ENCODE data around the gene OPRL1.

Gene OPRL1

GRCh38 chr20:64080013-64080812, at the start of gene OPRL1:
OPRL1 (plus strand) TSS chr20:64080082; CDS start chr20:64092721, 12,639 bp downstream.
- Histone ChIP-seq H3K9me3 (ENCODE audit: control insufficient read depth in 2 of 2, low read length in 2 of 2) (no peaks in the 10 kb centered on the region), H3K9ac (ENCODE audit: low read length in 2 of 2) (peak within 1 kb of the TSS; percentile 42 to 71), H3K4me3 (ENCODE audit: low read length in 2 of 2) (peak within 1 kb of the TSS; percentile 69 to 74), H3K27me3 (ENCODE audit: control insufficient read depth in 1 of 2, insufficient read depth in 2 of 2, low read length in 2 of 2) (peaks cover 14 to 23% of the 10 kb centered on the region in 2 donors), H3K4me1 (ENCODE audit: control insufficient read depth, insufficient read depth, low read length) (peaks cover 37% of the 10 kb centered on the region), H3K27ac (ENCODE audit: low read length) (no peak within 1 kb of the TSS), H3K36me3 (ENCODE audit: control insufficient read depth in 2 of 2, insufficient read depth in 2 of 2, low read length in 2 of 2) (no peaks in the 10 kb centered on the region)

GRCh38 chr20:64030371-64031134, 49.3 kb upstream of the OPRL1 start:
- Histone ChIP-seq H3K4me1 (ENCODE audit: control insufficient read depth, insufficient read depth, low read length) (peaks cover 18% of the 10 kb centered on the region), H3K4me3 (ENCODE audit: low read length in 2 of 2) (no peak overlapping the region), H3K36me3 (ENCODE audit: control insufficient read depth in 2 of 2, insufficient read depth in 2 of 2, low read length in 2 of 2) (peaks cover 57 to 62% of the 10 kb centered on the region in 2 donors), H3K27ac (ENCODE audit: low read length) (no peak overlapping the region), H3K27me3 (ENCODE audit: control insufficient read depth in 1 of 2, insufficient read depth in 2 of 2, low read length in 2 of 2) (no peaks in the 10 kb centered on the region), H3K9ac (ENCODE audit: low read length in 2 of 2) (no peak overlapping the region), H3K9me3 (ENCODE audit: control insufficient read depth in 2 of 2, low read length in 2 of 2) (no peaks in the 10 kb centered on the region)

GRCh38 chr20:64031822-64032314, 48.0 kb upstream of the OPRL1 start:
- peaks cover 50 to 57% of the 10 kb centered on the region in 2 donors for H3K36me3 ChIP-seq (ENCODE audit: control insufficient read depth in 2 of 2, insufficient read depth in 2 of 2, low read length in 2 of 2)
- peaks cover 3 to 4% of the 10 kb centered on the region in 2 donors for H3K27me3 ChIP-seq (ENCODE audit: control insufficient read depth in 1 of 2, insufficient read depth in 2 of 2, low read length in 2 of 2)
- H3K27ac ChIP-seq (ENCODE audit: low read length): no peak overlapping the region
- H3K4me3 ChIP-seq (ENCODE audit: low read length in 2 of 2): no peak overlapping the region
- H3K4me1 ChIP-seq (ENCODE audit: control insufficient read depth, insufficient read depth, low read length): peaks cover 23% of the 10 kb centered on the region
- no peak overlapping the region for H3K9ac ChIP-seq (ENCODE audit: low read length in 2 of 2)
- H3K9me3 ChIP-seq (ENCODE audit: control insufficient read depth in 2 of 2, low read length in 2 of 2): no peaks in the 10 kb centered on the region

GRCh38 chr20:64032706-64033624, 46.9 kb upstream of the OPRL1 start:
- Histone ChIP-seq H3K9ac (ENCODE audit: low read length in 2 of 2) (no peak overlapping the region), H3K27ac (ENCODE audit: low read length) (no peak overlapping the region), H3K9me3 (ENCODE audit: control insufficient read depth in 2 of 2, low read length in 2 of 2) (no peaks in the 10 kb centered on the region), H3K36me3 (ENCODE audit: control insufficient read depth in 2 of 2, insufficient read depth in 2 of 2, low read length in 2 of 2) (peaks cover 43 to 46% of the 10 kb centered on the region in 2 donors), H3K27me3 (ENCODE audit: control insufficient read depth in 1 of 2, insufficient read depth in 2 of 2, low read length in 2 of 2) (peaks cover 8 to 15% of the 10 kb centered on the region in 2 donors), H3K4me1 (ENCODE audit: control insufficient read depth, insufficient read depth, low read length) (peaks cover 16% of the 10 kb centered on the region), H3K4me3 (ENCODE audit: low read length in 2 of 2) (no peak overlapping the region)

GRCh38 chr20:64033981-64034493, 45.8 kb upstream of the OPRL1 start:
- H3K27ac ChIP-seq (ENCODE audit: low read length): no peak overlapping the region
- H3K4me3 ChIP-seq (ENCODE audit: low read length in 2 of 2): no peak overlapping the region
- peaks cover 17% of the 10 kb centered on the region for H3K4me1 ChIP-seq (ENCODE audit: control insufficient read depth, insufficient read depth, low read length)
- no peak overlapping the region for H3K9ac ChIP-seq (ENCODE audit: low read length in 2 of 2)
- peaks cover 8 to 24% of the 10 kb centered on the region in 2 donors for H3K27me3 ChIP-seq (ENCODE audit: control insufficient read depth in 1 of 2, insufficient read depth in 2 of 2, low read length in 2 of 2)
- no peaks in the 10 kb centered on the region for H3K9me3 ChIP-seq (ENCODE audit: control insufficient read depth in 2 of 2, low read length in 2 of 2)
- peaks cover 41 to 45% of the 10 kb centered on the region in 2 donors for H3K36me3 ChIP-seq (ENCODE audit: control insufficient read depth in 2 of 2, insufficient read depth in 2 of 2, low read length in 2 of 2)

- Histone ChIP-seq H3K4me3 (ENCODE audit: low read length in 2 of 2) (no peak overlapping the region), H3K27ac (ENCODE audit: low read length) (no peak overlapping the region), H3K27me3 (ENCODE audit: control insufficient read depth in 1 of 2, insufficient read depth in 2 of 2, low read length in 2 of 2) (peaks cover 19 to 36% of the 10 kb centered on the region in 2 donors), H3K9me3 (ENCODE audit: control insufficient read depth in 2 of 2, low read length in 2 of 2) (no peaks in the 10 kb centered on the region), H3K9ac (ENCODE audit: low read length in 2 of 2) (no peak overlapping the region), H3K4me1 (ENCODE audit: control insufficient read depth, insufficient read depth, low read length) (peaks cover 23% of the 10 kb centered on the region), H3K36me3 (ENCODE audit: control insufficient read depth in 2 of 2, insufficient read depth in 2 of 2, low read length in 2 of 2) (peaks cover 29 to 33% of the 10 kb centered on the region in 2 donors)
Measured at GRCh38 chr20:64035066-64035932, 44.6 kb upstream of the OPRL1 start.

- no peak within 1 kb of the TSS for H3K27ac ChIP-seq (ENCODE audit: low read length)
- H3K4me3 ChIP-seq (ENCODE audit: low read length in 2 of 2): no peak within 1 kb of the TSS
- H3K9ac ChIP-seq (ENCODE audit: low read length in 2 of 2): no peak within 1 kb of the TSS
- peaks cover 25% of the 10 kb centered on the region for H3K4me1 ChIP-seq (ENCODE audit: control insufficient read depth, insufficient read depth, low read length)
- peaks cover 25 to 43% of the 10 kb centered on the region in 2 donors for H3K27me3 ChIP-seq (ENCODE audit: control insufficient read depth in 1 of 2, insufficient read depth in 2 of 2, low read length in 2 of 2)
- H3K9me3 ChIP-seq (ENCODE audit: control insufficient read depth in 2 of 2, low read length in 2 of 2): no peaks in the 10 kb centered on the region
- H3K36me3 ChIP-seq (ENCODE audit: control insufficient read depth in 2 of 2, insufficient read depth in 2 of 2, low read length in 2 of 2): peaks cover 23 to 26% of the 10 kb centered on the region in 2 donors
Measured at GRCh38 chr20:64035933-64036345, 43.9 kb upstream of the OPRL1 start, which contains the start of gene C20orf204. C20orf204 (plus strand) TSS chr20:64036182; CDS start chr20:64036324, 142 bp downstream.

GRCh38 chr20:64036346-64037198, 43.3 kb upstream of the OPRL1 start:
- no peak overlapping the region for H3K9ac ChIP-seq (ENCODE audit: low read length in 2 of 2)
- no peaks in the 10 kb centered on the region for H3K9me3 ChIP-seq (ENCODE audit: control insufficient read depth in 2 of 2, low read length in 2 of 2)
- peaks cover 21 to 26% of the 10 kb centered on the region in 2 donors for H3K36me3 ChIP-seq (ENCODE audit: control insufficient read depth in 2 of 2, insufficient read depth in 2 of 2, low read length in 2 of 2)
- peaks cover 26% of the 10 kb centered on the region for H3K4me1 ChIP-seq (ENCODE audit: control insufficient read depth, insufficient read depth, low read length)
- no peak overlapping the region for H3K27ac ChIP-seq (ENCODE audit: low read length)
- no peak overlapping the region for H3K4me3 ChIP-seq (ENCODE audit: low read length in 2 of 2)
- H3K27me3 ChIP-seq (ENCODE audit: control insufficient read depth in 1 of 2, insufficient read depth in 2 of 2, low read length in 2 of 2): peaks cover 31 to 49% of the 10 kb centered on the region in 2 donors

- H3K9ac ChIP-seq (ENCODE audit: low read length in 2 of 2): no peak overlapping the region
- H3K27me3 ChIP-seq (ENCODE audit: control insufficient read depth in 1 of 2, insufficient read depth in 2 of 2, low read length in 2 of 2): peaks cover 34 to 55% of the 10 kb centered on the region in 2 donors
- no peaks in the 10 kb centered on the region for H3K9me3 ChIP-seq (ENCODE audit: control insufficient read depth in 2 of 2, low read length in 2 of 2)
- H3K27ac ChIP-seq (ENCODE audit: low read length): no peak overlapping the region
- H3K4me3 ChIP-seq (ENCODE audit: low read length in 2 of 2): no peak overlapping the region
- peaks cover 31% of the 10 kb centered on the region for H3K4me1 ChIP-seq (ENCODE audit: control insufficient read depth, insufficient read depth, low read length)
- H3K36me3 ChIP-seq (ENCODE audit: control insufficient read depth in 2 of 2, insufficient read depth in 2 of 2, low read length in 2 of 2): peaks cover 16 to 20% of the 10 kb centered on the region in 2 donors
Measured at GRCh38 chr20:64037199-64037497, 42.7 kb upstream of the OPRL1 start.
